Transverse colon (tissue), 4 donors: ENCODE data around the gene ZNF148. TPM values are rescaled to one million over a fixed set of nuclear protein-coding genes. Genes with fewer than 3 reads are reported as not detected.

ENCODE experiments used
- DNase-seq: peaks from one replicate; pipeline ENCODE4 v3.0.0-alpha.2; 2019
- H3K27ac ChIP-seq, 4 donors: fragments of 200-600 bp; sonication (generic); 2 replicates each; pipeline ENCODE4 v1.5.1; 2016 to 2018; ENCODE audit warnings: inconsistent platforms in 4 of 4
- H3K27me3 ChIP-seq: fragments of 200-600 bp; sonication (generic); 2 replicates; pipeline ENCODE4 v1.5.1; 2017; ENCODE audit warnings: inconsistent platforms
- H3K36me3 ChIP-seq, 4 donors: fragments of 200-600 bp; sonication (generic); 2 replicates each; pipeline ENCODE4 v1.5.1; 2017 to 2019; ENCODE audit warnings: inconsistent platforms in 4 of 4
- H3K4me1 ChIP-seq, 4 donors: fragments of 200-600 bp; sonication (generic); 2 replicates each; pipeline ENCODE4 v1.5.1; 2017 to 2020; ENCODE audit warnings: inconsistent platforms in 4 of 4
- H3K4me3 ChIP-seq, 4 donors: fragments of 200-600 bp; sonication (generic); 1 replicate in 1 of 4; 2 replicates in 3 of 4; pipeline versions ENCODE4 v1.5.1 to v1.6.1; 2017 to 2019; ENCODE audit warnings: inconsistent platforms in 4 of 4
- H3K9me3 ChIP-seq, 2 donors: fragments of 200-600 bp; sonication (generic); 2 replicates each; pipeline ENCODE4 v1.5.1; 2017 to 2019; ENCODE audit warnings: inconsistent platforms in 2 of 2
- CTCF ChIP-seq, 5 experiments: fragments of 200-600 bp in 3 of 5; fragments of 450-650 bp in 2 of 5; sonication (generic) in 3 of 5; IDR thresholded peaks; 1 replicate in 2 of 5; 2 replicates in 3 of 5; pipeline ENCODE4 v1.5.1; 2016 to 2017; ENCODE audit warnings: antibody characterized with exemption in 5 of 5, inconsistent platforms in 3 of 5, mild to moderate bottlenecking in 2 of 5, moderate library complexity in 1 of 5
- EP300 ChIP-seq: sonication (generic); formaldehyde crosslinking; IDR thresholded peaks from one replicate; pipeline ENCODE4 v1.6.1; 2017; ENCODE audit warnings: antibody characterized with exemption, low read depth
- POLR2A ChIP-seq: fragments of 450-650 bp; IDR thresholded peaks from one replicate; pipeline ENCODE4 v1.6.1; 2016; ENCODE audit warnings: antibody characterized with exemption, mild to moderate bottlenecking, moderate library complexity
- POLR2AphosphoS5 ChIP-seq, 3 donors: sonication (generic); formaldehyde crosslinking; IDR thresholded peaks; one replicate each; pipeline ENCODE4 v1.6.1; 2016; ENCODE audit warnings: antibody characterized with exemption in 3 of 3
- WGBS, 2 donors: methylation state at CpG; one replicate each; pipeline ENCODE4 v1.1.5; 2018; ENCODE audit warnings: low coverage in 1 of 2; 5-methylcytosine and 5-hydroxymethylcytosine counted together
- in situ Hi-C, 4 donors: fragments of 200-750 bp; cut with MboI; loops; one replicate each; pipeline versions ENCODE4 v1.15.0 to v1.15.1; 2017; ENCODE audit warnings: low sequenced_read_pairs in 3 of 4, low pct_ligation_motif_present in 1 of 4, low pct_unique_long_range_greater_than_20kb in 1 of 4
- intact Hi-C: fragments of 100-400 bp; cut with DNase I; formaldehyde crosslinking; loops from one replicate; pipeline ENCODE4 v1.15.1; 2023; ENCODE audit warnings: low total_unique reads
- total RNA-seq, 4 donors: library from RNA; depleted of rRNA; stranded (reverse); fragments of >200 nt; gene quantifications; one replicate each; pipeline ENCODE4 v1.1.0, GENCODE V29; 2016

Gene ZNF148
- total RNA-seq, 4 donors from 2014 or later = 23.6 to 30.3 (median 27.6) TPM

- H3K4me3 ChIP-seq = no peak overlapping the region
- DNase-seq = no peak
- intact Hi-C loops = no loop called here
- no peaks in the 10 kb centered on the region for H3K27me3 ChIP-seq
- H3K9me3 ChIP-seq = no peaks in the 10 kb centered on the region
- no peaks in the 10 kb centered on the region for H3K36me3 ChIP-seq
- TF ChIP-seq POLR2AphosphoS5 (IDR thresholded peaks at IDR 0.05) (no peak), CTCF (IDR thresholded peaks at IDR 0.05) (no peak), POLR2A (no peak), EP300 (no peak)
- 87 to 100% methylated on average over 2 of the region's 2 CpGs for WGBS, 2 donors
- no peaks in the 10 kb centered on the region for H3K4me1 ChIP-seq
- no peak overlapping the region for H3K27ac ChIP-seq
- in situ Hi-C loops = no loop called here
Measured at GRCh38 chr3:125402639-125403038, 27.5 kb upstream of the ZNF148 start.

- 67 to 91% methylated on average over 1 of the region's 1 CpG for WGBS, 2 donors
Measured at GRCh38 chr3:125401402-125401801, 26.3 kb upstream of the ZNF148 start.

GRCh38 chr3:125398952-125399351 lies 23.8 kb upstream of the ZNF148 start:
- no peak for DNase-seq
- H3K36me3 ChIP-seq = no peaks in the 10 kb centered on the region
- no peak overlapping the region for H3K4me3 ChIP-seq
- intact Hi-C loops (no loop called here), in situ Hi-C loops (no loop called here)
- TF ChIP-seq EP300 (no peak), POLR2AphosphoS5 (IDR thresholded peaks at IDR 0.05) (no peak), CTCF (IDR thresholded peaks at IDR 0.05) (no peak), POLR2A (no peak)
- H3K4me1 ChIP-seq = no peaks in the 10 kb centered on the region
- no peaks in the 10 kb centered on the region for H3K27me3 ChIP-seq
- no peaks in the 10 kb centered on the region for H3K9me3 ChIP-seq
- H3K27ac ChIP-seq = no peak overlapping the region
- WGBS, 2 donors = 41% methylated on average over 1 of the region's 1 CpG; no CpG with 5 or more reads in 1 of the 2 donors

More at GRCh38 chr3:125401402-125401801, 26.3 kb upstream of the ZNF148 start:
- Histone ChIP-seq H3K4me3 (no peak overlapping the region), H3K36me3 (no peaks in the 10 kb centered on the region), H3K27me3 (no peaks in the 10 kb centered on the region), H3K4me1 (no peaks in the 10 kb centered on the region), H3K27ac (no peak overlapping the region), H3K9me3 (no peaks in the 10 kb centered on the region)
- no peak for DNase-seq
- TF ChIP-seq POLR2A = no peak
- no peak for TF ChIP-seq EP300
- in situ Hi-C loops (no loop called here), intact Hi-C loops (no loop called here)

GRCh38 chr3:125395091-125395490 lies 20.0 kb upstream of the ZNF148 start:
- intact Hi-C loops (no loop called here), in situ Hi-C loops (no loop called here)
- Histone ChIP-seq H3K4me1 (no peaks in the 10 kb centered on the region), H3K9me3 (no peaks in the 10 kb centered on the region), H3K27me3 (no peaks in the 10 kb centered on the region), H3K4me3 (no peak overlapping the region), H3K36me3 (no peaks in the 10 kb centered on the region), H3K27ac (no peak overlapping the region)
- DNase-seq = no peak
- TF ChIP-seq CTCF (IDR thresholded peaks at IDR 0.05) = no peak
- no peak for TF ChIP-seq POLR2A
- no peak for TF ChIP-seq EP300
- TF ChIP-seq POLR2AphosphoS5 (IDR thresholded peaks at IDR 0.05) = no peak
- 63% methylated on average over 2 of the region's 2 CpGs for WGBS, 2 donors

- intact Hi-C loops = no loop called here
- in situ Hi-C loops = no loop called here
- Histone ChIP-seq H3K4me1 (no peaks in the 10 kb centered on the region), H3K4me3 (no peak overlapping the region), H3K27ac (no peak overlapping the region), H3K9me3 (no peaks in the 10 kb centered on the region), H3K27me3 (no peaks in the 10 kb centered on the region), H3K36me3 (no peaks in the 10 kb centered on the region)
- no peak for TF ChIP-seq CTCF (IDR thresholded peaks at IDR 0.05)
- no peak for TF ChIP-seq EP300
- WGBS, 2 donors = 87 to 93% methylated on average over 3 of the region's 3 CpGs
- no peak for DNase-seq
Measured at GRCh38 chr3:125394406-125394805, 19.3 kb upstream of the ZNF148 start.
